Ishikawa (cell line): ENCODE measurements around the gene PDK1.

ENCODE experiments used
- CEBPB ChIP-seq: IDR thresholded peaks from 2 replicates; pipeline ENCODE4 v1.6.1; 2012
- CREB1 ChIP-seq: IDR thresholded peaks from 2 replicates; pipeline ENCODE4 v1.6.1; 2012; ENCODE audit warnings: low read depth
- EGR1 ChIP-seq: IDR thresholded peaks from 2 replicates; pipeline ENCODE4 v1.6.1; 2012
- EP300 ChIP-seq: IDR thresholded peaks from 2 replicates; pipeline ENCODE4 v1.6.1; 2012; ENCODE audit warnings: borderline replicate concordance
- FOXM1 ChIP-seq: IDR thresholded peaks from 2 replicates; pipeline ENCODE4 v1.6.1; 2012; ENCODE audit warnings: low read depth, borderline replicate concordance
- NFIC ChIP-seq: IDR thresholded peaks from 2 replicates; pipeline ENCODE4 v1.6.1; 2012
- RAD21 ChIP-seq: IDR thresholded peaks from 2 replicates; pipeline ENCODE4 v1.6.1; 2012; ENCODE audit warnings: low read depth
- TAF1 ChIP-seq: IDR thresholded peaks from 2 replicates; pipeline ENCODE4 v1.6.1; 2012; ENCODE audit warnings: low read depth, mild to moderate bottlenecking
- TCF12 ChIP-seq: IDR thresholded peaks from 2 replicates; pipeline ENCODE4 v1.6.1; 2012; ENCODE audit warnings: low read depth
- TEAD4 ChIP-seq: IDR thresholded peaks from 2 replicates; pipeline ENCODE4 v1.6.1; 2012
- YY1 ChIP-seq: IDR thresholded peaks from 2 replicates; pipeline ENCODE4 v1.6.1; 2012; ENCODE audit warnings: low read depth
- ZBTB7A ChIP-seq: IDR thresholded peaks from 2 replicates; pipeline ENCODE4 v1.6.1; 2012; ENCODE audit warnings: low read depth
- TF ChIP-seq, protein P1 (sequence below): IDR thresholded peaks from 2 replicates; pipeline ENCODE4 v1.6.1; 2012
- TF ChIP-seq, protein P2 (sequence below): IDR thresholded peaks from 2 replicates; pipeline ENCODE4 v1.6.1; 2012; ENCODE audit warnings: low read depth, mild to moderate bottlenecking
- TF ChIP-seq, protein P3 (sequence below): IDR thresholded peaks from 2 replicates; pipeline ENCODE4 v1.6.1; 2012

PDK1 gene

DNA sequence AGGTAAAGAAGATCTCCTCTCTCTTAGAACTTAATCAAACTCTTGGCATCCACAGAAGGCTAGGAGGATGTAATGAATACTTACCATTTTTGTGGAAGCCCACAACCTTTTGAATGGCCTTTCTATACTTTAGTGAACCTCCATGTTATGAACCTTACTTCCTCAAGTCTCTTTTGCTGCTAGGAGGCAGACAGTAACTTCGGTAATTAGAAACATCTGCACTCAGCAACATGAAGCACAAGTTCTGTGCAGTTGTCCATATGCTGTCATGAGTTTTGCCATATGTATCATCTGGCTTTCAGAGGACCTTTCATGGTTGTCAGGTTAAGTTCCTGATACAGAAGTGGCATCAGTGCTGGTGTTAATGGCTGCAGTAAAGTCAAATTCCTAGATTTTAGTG is 50.4 kb downstream of the PDK1 start:
- TF ChIP-seq, protein P1, sequence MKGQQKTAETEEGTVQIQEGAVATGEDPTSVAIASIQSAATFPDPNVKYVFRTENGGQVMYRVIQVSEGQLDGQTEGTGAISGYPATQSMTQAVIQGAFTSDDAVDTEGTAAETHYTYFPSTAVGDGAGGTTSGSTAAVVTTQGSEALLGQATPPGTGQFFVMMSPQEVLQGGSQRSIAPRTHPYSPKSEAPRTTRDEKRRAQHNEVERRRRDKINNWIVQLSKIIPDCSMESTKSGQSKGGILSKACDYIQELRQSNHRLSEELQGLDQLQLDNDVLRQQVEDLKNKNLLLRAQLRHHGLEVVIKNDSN = no peak
- TF ChIP-seq FOXM1 (no peak), EP300 (no peak), YY1 (no peak), TAF1 (no peak), RAD21 (no peak), ZBTB7A (no peak), TCF12 (no peak)
- TF ChIP-seq, protein P2, sequence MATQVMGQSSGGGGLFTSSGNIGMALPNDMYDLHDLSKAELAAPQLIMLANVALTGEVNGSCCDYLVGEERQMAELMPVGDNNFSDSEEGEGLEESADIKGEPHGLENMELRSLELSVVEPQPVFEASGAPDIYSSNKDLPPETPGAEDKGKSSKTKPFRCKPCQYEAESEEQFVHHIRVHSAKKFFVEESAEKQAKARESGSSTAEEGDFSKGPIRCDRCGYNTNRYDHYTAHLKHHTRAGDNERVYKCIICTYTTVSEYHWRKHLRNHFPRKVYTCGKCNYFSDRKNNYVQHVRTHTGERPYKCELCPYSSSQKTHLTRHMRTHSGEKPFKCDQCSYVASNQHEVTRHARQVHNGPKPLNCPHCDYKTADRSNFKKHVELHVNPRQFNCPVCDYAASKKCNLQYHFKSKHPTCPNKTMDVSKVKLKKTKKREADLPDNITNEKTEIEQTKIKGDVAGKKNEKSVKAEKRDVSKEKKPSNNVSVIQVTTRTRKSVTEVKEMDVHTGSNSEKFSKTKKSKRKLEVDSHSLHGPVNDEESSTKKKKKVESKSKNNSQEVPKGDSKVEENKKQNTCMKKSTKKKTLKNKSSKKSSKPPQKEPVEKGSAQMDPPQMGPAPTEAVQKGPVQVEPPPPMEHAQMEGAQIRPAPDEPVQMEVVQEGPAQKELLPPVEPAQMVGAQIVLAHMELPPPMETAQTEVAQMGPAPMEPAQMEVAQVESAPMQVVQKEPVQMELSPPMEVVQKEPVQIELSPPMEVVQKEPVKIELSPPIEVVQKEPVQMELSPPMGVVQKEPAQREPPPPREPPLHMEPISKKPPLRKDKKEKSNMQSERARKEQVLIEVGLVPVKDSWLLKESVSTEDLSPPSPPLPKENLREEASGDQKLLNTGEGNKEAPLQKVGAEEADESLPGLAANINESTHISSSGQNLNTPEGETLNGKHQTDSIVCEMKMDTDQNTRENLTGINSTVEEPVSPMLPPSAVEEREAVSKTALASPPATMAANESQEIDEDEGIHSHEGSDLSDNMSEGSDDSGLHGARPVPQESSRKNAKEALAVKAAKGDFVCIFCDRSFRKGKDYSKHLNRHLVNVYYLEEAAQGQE = no peak
- TF ChIP-seq, protein P3, sequence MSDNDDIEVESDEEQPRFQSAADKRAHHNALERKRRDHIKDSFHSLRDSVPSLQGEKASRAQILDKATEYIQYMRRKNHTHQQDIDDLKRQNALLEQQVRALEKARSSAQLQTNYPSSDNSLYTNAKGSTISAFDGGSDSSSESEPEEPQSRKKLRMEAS = no peak

DNA sequence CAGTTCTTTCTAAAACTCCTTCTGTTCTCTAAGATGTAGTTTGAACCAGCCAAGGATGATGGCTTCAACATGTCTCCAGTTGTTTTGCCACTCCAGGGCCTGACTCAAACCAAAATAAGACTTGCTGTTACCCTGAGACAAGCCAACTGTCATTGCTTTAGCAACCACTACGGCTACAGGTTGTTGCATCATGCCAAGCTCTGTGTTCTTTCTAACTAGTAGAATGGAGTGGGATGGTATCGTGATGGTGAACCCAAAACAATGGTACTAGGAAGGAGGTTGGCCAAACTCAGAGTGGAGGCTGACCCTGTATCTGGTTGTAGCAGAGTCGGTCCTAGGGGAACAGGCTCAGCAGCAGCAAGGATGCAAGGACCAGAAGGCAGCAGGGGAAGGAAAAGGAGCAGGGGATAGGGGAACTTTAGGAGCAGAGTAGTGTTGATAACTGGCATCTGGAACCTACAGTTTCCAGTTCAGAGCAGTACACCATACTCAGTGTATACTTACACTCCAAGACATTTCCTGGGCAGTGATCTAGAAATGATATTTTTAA is 51.6 kb downstream of the PDK1 start:
- TF ChIP-seq YY1 (no peak), TEAD4 (no peak), CEBPB (no peak), CREB1 (no peak), RAD21 (no peak), FOXM1 (no peak), TCF12 (no peak), ZBTB7A (no peak), NFIC (no peak)
- TF ChIP-seq, protein P1 = no peak

DNA sequence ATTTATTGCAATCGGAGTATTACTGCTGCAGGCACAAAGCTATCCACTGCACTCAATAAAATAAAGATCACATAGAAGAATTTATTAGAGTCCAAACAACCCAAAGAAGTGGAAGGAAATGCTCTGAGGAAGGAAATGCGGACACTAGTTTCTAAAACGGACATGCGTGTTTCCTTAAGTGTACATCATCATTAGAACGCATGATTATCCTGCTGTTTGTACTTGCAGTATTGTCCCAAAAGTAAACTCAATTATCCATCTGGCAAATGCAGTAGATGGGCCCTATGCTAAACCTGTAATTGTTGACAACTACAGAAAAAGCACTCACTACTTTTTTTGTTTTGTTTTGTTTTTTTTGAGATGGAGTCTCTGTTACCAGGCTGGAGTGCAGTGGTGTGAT is 53.6 kb downstream of the PDK1 start:
- TF ChIP-seq, protein P3 = no peak
- TF ChIP-seq FOXM1 (no peak), CEBPB (no peak), EGR1 (no peak), EP300 (no peak), TAF1 (no peak), CREB1 (no peak)
- TF ChIP-seq, protein P1 = no peak
- TF ChIP-seq, protein P2 = no peak

DNA sequence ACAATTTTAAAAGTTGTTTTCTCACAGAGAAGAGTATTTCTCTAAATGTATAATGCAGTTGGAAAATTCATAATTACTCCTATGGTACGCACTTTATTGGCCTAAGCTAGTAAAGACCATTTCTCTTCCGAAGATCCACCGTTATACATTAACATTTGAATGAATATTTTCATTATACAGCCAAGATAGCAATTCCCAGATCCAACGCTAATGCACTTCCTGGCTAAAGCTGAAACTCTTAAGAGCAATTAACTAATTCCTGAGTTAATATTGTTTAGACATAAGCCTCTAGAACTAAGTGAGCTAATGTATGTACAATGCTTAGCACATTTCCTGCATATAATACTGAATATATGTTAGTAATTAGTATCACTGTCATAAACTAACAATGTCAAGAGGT is 56.2 kb downstream of the PDK1 start:
- no peak for TF ChIP-seq CREB1
- TF ChIP-seq EGR1 = no peak
- TF ChIP-seq NFIC = no peak
- TF ChIP-seq, protein P3 = no peak

DNA sequence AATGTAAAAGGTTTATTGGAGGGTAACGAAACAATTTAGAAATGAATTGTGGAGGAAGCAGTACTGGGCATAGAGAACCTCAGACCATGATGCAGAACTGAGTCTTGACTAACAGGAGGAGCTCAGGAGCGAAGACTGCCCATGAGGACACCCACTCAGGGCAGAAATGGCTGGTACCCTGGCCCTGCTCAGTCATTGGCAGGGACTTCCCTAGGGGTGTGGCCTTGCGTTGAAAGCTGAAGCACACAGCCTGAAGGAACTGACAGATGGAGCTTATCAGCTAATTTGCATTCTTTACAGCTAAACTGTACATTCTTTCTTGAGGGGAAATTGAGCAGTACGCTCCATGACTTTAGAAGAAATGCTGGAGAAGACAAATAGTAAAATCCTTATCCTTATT is 57.1 kb downstream of the PDK1 start:
- TF ChIP-seq TCF12 = no peak
- TF ChIP-seq YY1 = no peak
- no peak for TF ChIP-seq EGR1
- TF ChIP-seq EP300 = no peak
- no peak for TF ChIP-seq FOXM1
- TF ChIP-seq ZBTB7A = no peak
- TF ChIP-seq, protein P1 = no peak
- TF ChIP-seq, protein P2 = no peak
- no peak for TF ChIP-seq CREB1
- TF ChIP-seq TEAD4 = no peak
